GM19023 (cell line): ENCODE measurements around the gene COQ8B.
A peak's percentile ranks its signal among the peaks of the same experiment; 100 is the strongest.

Experiments used
- ATAC-seq: cut with Tn5 transposase; IDR thresholded peaks from one replicate; pipeline ENCODE4 v1.9.1; 2021; ENCODE audit warnings: mild to moderate bottlenecking, moderate library complexity; ENCODE audit not compliant: unreplicated experiment

COQ8B gene

DNA sequence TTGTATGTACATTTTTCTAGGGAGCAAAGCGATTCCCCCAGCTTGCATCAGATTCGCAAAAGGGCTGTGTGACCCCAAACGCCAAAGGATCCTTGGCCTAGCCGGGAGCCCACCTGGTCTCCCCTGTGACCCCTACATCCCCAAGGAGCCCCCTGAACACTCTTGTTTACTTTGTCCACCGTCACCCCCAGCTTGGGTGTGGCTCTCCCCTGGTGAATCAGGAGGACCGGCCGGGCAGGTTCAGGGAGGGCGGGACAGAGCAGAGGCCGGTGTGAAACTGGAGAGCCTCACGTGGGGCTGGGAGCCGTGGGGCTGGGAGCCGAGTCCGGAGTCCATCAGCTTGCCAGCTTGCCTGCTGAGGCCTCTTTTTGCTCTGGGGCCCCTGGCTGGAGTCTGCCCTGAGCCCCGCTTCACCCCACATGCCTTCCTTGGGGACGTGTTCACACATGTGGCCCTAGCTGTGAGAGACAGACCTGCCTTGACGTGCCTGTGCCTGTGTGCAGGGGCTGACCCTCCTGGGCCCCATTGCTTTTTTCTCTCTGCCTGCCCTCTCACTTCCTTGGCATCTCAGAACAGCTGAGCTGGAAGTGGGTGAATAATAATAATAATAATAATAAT is 2.2 kb upstream of the COQ8B start:
- no peak for ATAC-seq

DNA sequence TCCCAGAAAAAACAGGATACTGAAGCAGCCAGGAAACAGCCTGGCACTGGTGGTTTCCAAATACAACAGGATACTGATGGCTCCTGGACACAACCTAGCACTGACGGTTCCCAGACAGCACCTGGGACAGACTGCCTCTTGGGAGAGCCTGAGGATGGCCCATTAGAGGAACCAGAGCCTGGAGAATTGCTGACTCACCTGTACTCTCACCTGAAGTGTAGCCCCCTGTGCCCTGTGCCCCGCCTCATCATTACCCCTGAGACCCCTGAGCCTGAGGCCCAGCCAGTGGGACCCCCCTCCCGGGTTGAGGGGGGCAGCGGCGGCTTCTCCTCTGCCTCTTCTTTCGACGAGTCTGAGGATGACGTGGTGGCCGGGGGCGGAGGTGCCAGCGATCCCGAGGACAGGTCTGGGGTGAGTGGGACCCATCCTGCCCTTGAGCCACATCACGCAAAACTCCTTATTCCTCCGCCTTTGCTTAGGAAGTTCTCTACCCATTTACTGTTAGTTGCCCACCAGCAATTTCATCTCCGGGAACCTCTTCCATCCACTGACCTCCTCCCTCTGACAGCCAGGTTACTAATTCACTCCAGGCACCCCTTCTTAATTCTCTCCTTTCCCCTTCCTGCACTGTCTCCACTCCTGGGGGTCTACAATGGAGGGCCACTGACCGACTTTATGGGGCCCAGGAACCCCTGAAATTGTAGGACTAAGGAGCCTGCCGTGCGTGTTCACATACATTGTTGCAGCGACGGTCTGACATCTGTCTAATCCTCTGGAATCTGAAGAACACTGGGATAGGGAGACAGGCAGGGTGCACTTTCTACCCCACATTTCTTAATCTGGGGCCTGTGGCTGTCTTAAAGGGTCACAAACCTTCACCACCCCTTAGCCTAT is 1.4 kb upstream of the COQ8B start:
- no peak for ATAC-seq

DNA sequence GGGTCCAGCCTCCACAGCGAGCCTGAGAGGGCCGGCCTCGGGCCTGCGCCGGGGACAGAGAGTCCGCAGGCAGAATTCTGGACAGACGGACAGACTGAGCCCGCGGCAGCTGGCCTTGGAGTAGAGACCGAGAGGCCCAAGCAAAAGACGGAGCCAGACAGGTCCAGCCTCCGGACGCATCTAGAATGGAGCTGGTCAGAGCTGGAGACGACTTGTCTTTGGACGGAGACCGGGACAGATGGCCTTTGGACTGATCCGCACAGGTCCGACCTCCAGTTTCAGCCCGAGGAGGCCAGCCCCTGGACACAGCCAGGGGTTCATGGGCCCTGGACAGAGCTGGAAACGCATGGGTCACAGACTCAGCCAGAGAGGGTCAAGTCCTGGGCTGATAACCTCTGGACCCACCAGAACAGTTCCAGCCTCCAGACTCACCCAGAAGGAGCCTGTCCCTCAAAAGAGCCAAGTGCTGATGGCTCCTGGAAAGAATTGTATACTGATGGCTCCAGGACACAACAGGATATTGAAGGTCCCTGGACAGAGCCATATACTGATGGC is 716 bp upstream of the COQ8B start:
- no peak for ATAC-seq

- ATAC-seq, result no peak
These were observed 630 bp downstream of the COQ8B start for GRCh38 chr19:40716031-40716481.

GRCh38 chr19:40714441-40715299 is 2.0 kb downstream of the COQ8B start:
- ATAC-seq, result peak; percentile 62

DNA sequence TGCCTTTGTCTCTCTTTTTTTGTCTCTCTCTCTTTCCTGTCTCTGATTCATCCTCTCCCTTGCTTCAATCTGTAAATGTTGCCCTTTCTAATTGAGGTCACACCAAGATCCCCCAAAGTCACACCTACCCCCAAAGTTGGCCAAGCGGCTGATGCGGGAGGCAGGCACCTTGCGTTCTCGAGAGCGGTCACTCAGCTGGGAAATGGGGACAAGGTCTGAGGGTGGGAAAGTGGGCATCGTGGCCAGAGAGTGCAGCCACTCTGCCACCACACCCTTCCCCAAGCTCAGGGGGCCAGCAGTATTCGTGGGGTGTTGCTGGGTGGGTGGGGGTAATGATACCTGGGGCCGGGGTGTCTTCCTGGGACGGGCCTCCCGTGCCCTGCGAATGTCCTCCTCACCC is 2.7 kb downstream of the COQ8B start:
- ATAC-seq, result no peak

GRCh38 chr19:40709817-40710216 is 6.9 kb downstream of the COQ8B start:
- ATAC-seq, result no peak

GRCh38 chr19:40707615-40708014 is 9.1 kb downstream of the COQ8B start:
- ATAC-seq, result no peak

DNA sequence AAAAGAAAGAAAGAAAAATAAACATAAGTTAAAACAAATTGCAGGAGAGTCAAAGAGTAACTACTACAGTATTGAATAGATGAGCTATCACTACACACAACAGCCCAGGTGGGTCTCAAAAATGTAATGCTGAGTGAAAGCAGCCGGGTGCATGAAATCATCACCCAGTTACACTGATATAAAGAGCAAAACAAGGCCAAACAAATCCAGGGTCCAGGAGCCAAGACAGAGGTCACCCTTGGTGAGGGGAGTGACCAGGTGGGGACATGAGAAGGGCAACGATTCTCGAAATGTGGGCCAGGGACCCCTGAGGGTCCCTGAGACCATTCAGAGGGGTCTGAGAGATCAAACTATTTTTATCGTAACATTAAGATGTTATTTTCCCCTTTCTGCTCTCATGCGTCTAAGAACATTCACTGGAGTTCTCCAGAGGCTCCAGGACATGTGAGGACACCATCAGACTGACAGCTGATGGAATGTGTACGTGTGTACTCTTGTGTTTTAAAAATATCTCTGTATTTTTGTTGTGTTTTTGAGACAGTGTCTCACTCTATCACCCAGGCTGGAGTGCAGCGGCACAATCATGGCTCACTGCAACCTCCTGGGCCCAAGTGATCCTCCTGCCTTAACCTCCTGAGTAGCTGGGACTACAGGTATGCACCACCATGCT is 10.6 kb downstream of the COQ8B start:
- no peak for ATAC-seq

- ATAC-seq, result no peak
These were observed 11.4 kb downstream of the COQ8B start for GRCh38 chr19:40705362-40705651.

- no peak for ATAC-seq
These were observed 12.0 kb downstream of the COQ8B start for GRCh38 chr19:40704491-40705361.

DNA sequence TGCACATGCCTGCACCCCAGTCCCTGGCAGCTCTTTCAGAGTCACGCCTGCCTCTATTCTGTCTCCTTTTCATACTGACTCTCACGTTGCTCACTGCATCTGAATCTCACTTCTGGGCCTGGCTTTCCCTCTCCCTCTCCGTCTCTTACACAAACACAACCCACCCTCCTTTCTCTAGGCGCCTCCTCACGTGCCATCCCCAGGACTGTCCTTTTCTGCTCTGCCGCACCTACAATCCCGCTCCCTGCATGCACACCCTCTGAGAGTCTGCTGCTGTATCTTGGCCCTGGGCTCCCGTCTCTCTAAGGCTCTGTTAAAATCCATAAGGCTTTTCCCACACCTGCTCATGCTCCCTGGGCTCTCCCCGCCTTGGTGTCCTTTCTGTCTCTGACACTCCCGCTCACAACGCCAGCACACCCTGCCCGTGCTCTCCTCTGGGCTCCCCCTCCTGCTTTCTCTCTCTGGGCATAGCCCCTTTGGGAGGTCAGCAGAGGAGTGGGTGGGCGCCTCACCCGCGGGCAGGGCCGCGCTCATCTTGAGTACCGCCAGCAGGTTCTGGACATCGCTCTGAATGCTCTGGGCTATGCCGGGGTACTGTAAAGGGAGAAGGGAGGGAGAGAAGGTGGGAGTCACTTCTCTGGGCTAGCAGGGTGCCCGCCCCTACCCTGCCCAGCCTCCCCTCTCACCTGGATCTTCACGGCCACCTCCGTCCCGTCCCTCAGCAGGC is 13.5 kb downstream of the COQ8B start:
- ATAC-seq, result no peak

GRCh38 chr19:40702337-40703012 is 14.2 kb downstream of the COQ8B start:
- no peak for ATAC-seq

GRCh38 chr19:40701758-40702157 is 14.9 kb downstream of the COQ8B start:
- ATAC-seq, result no peak

GRCh38 chr19:40700083-40700482 is 16.6 kb downstream of the COQ8B start:
- ATAC-seq, result no peak

DNA sequence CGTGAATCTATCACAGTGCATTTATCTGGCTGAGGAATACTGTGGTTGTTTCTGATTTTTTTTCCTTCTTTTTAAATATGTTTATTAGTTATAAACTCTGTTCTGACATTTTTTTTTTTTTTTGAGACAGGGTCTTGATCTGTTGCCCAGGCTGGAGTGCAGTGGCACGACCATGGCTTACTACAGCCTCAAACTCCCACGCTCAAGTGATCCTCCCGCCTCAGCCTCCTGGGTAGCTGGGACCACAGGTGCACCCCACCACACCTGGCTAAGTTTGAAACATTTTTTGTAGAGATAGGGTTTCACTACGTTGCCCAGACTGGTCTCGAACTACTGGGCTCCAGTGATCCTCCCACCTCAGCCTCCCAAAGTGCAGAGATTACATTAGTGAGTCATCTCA is 19.7 kb downstream of the COQ8B start:
- ATAC-seq, result no peak

DNA sequence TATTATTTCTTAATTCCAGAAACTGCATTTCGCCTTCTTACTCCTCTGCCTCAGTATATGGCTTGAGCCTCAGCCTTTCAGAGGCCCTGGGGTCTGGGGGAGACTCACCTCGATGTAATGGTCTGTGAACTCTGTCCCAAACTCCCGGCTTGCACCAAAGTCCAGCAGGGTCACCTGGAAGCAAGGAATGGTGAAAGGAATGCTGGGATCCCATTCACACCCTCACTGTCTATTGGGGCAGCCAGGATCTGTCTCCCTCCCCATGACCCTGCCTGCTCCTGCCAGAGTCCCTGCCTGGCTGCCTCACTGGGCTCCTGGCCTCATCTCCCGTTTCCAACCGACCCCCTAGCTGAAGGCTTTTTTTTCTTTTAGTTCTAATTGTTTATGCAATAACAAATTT is 20.8 kb downstream of the COQ8B start:
- no peak for ATAC-seq

- no peak for ATAC-seq
These were observed 22.8 kb downstream of the COQ8B start for GRCh38 chr19:40693896-40694295.
